Astrocyte (in vitro differentiated cells and primary cell): ENCODE data around the gene RFTN1. TPM values are rescaled to one million over a fixed set of nuclear protein-coding genes. Genes with fewer than 3 reads are reported as not detected.
A peak's percentile ranks its signal among the peaks of the same experiment; 100 is the strongest.

Experiments used
- DNase-seq: peaks from one replicate; pipeline ENCODE4 v3.0.0-alpha.2; 2010; ENCODE audit warnings: low read depth
- FAIRE-seq: peaks from 2 replicates; lab custom pipeline; 2011; peaks lifted over from hg19 to GRCh38; lab: Jason Lieb, UNC
- H2AFZ ChIP-seq: 2 replicates; pipeline ENCODE4 v1.6.0; 2012; ENCODE audit warnings: low read depth, low read length, inconsistent platforms
- H3K27ac ChIP-seq: 2 replicates; pipeline ENCODE4 v1.5.1; 2011; ENCODE audit warnings: low read depth, low read length, inconsistent platforms
- H3K27me3 ChIP-seq: 2 replicates; pipeline ENCODE4 v1.6.0; 2011; ENCODE audit warnings: low read length, inconsistent platforms; ENCODE audit not compliant: insufficient read depth
- H3K36me3 ChIP-seq: 2 replicates; pipeline ENCODE4 v1.5.1; 2011; ENCODE audit warnings: low read length, inconsistent platforms; ENCODE audit not compliant: insufficient read depth
- H3K4me1 ChIP-seq: 2 replicates; pipeline ENCODE4 v1.5.1; 2011; ENCODE audit warnings: low read length, inconsistent platforms; ENCODE audit not compliant: insufficient read depth
- H3K4me2 ChIP-seq: 2 replicates; pipeline ENCODE4 v1.6.0; 2012; ENCODE audit warnings: low read length, inconsistent platforms
- H3K4me3 ChIP-seq: 2 replicates; pipeline ENCODE4 v1.5.1; 2011; ENCODE audit warnings: low read depth, mild to moderate bottlenecking, low read length, inconsistent platforms; ENCODE audit not compliant: insufficient read depth
- H3K79me2 ChIP-seq: 2 replicates; pipeline ENCODE4 v1.6.0; 2012; ENCODE audit warnings: mild to moderate bottlenecking, low read length, inconsistent platforms; ENCODE audit not compliant: insufficient read depth
- H3K9ac ChIP-seq: 2 replicates; pipeline ENCODE4 v1.6.0; 2012; ENCODE audit warnings: mild to moderate bottlenecking, low read length, inconsistent platforms
- H3K9me3 ChIP-seq: 2 replicates; pipeline ENCODE4 v1.5.1; 2012; ENCODE audit warnings: low read depth, mild to moderate bottlenecking, low read length, inconsistent platforms; ENCODE audit not compliant: insufficient read depth
- H4K20me1 ChIP-seq: 2 replicates; pipeline ENCODE4 v1.6.0; 2012; ENCODE audit warnings: low read length, inconsistent platforms; ENCODE audit not compliant: insufficient read depth
- H3K27ac Mint-ChIP-seq: one replicate; pipeline ENCODE4 v1.8.0; 2021; ENCODE audit warnings: mild to moderate bottlenecking, mixed read lengths; ENCODE audit not compliant: unreplicated experiment
- H3K27me3 Mint-ChIP-seq: one replicate; pipeline ENCODE4 v1.8.0; 2021; ENCODE audit warnings: low read depth, mixed read lengths; ENCODE audit not compliant: unreplicated experiment
- H3K36me3 Mint-ChIP-seq: one replicate; pipeline ENCODE4 v1.8.0; 2021; ENCODE audit warnings: low read depth, mixed read lengths; ENCODE audit not compliant: unreplicated experiment
- H3K4me1 Mint-ChIP-seq: one replicate; pipeline ENCODE4 v1.8.0; 2021; ENCODE audit warnings: low read depth, mixed read lengths; ENCODE audit not compliant: unreplicated experiment
- H3K4me3 Mint-ChIP-seq: one replicate; pipeline ENCODE4 v1.8.0; 2021; ENCODE audit warnings: mild to moderate bottlenecking, moderate library complexity, mixed read lengths; ENCODE audit not compliant: unreplicated experiment
- H3K9me3 Mint-ChIP-seq: one replicate; pipeline ENCODE4 v1.8.0; 2021; ENCODE audit warnings: mild to moderate bottlenecking, mixed read lengths; ENCODE audit not compliant: unreplicated experiment
- CTCF ChIP-seq: IDR thresholded peaks from 2 replicates; pipeline ENCODE4 v1.5.1; 2011; ENCODE audit warnings: low read depth, mild to moderate bottlenecking, inconsistent platforms, low read length, moderate library complexity; ENCODE audit not compliant: insufficient read depth
- EZH2 ChIP-seq: IDR thresholded peaks from 2 replicates; pipeline ENCODE4 v1.6.1; 2012; ENCODE audit warnings: mild to moderate bottlenecking, low read length, inconsistent platforms; ENCODE audit not compliant: insufficient read depth
- total RNA-seq: library from RNA; stranded (reverse); gene quantifications from 2 replicates; pipeline ENCODE4 v1.2.1, GENCODE V29; 2021

Gene RFTN1
- total RNA-seq, 1 donor from 2014 or later: 49.5 TPM

- Mint-ChIP-seq H3K27me3 (no peaks in the 10 kb centered on the region), H3K9me3 (no peaks in the 10 kb centered on the region), H3K4me1 (peaks cover 35% of the 10 kb centered on the region), H3K4me3 (peak overlapping the region; percentile 27), H3K36me3 (peaks cover 19% of the 10 kb centered on the region), H3K27ac (peak overlapping the region; percentile 58)
- H3K4me1 ChIP-seq: peaks cover 26% of the 10 kb centered on the region
- H3K27me3 ChIP-seq: no peaks in the 10 kb centered on the region
- no peak for FAIRE-seq
- H4K20me1 ChIP-seq: peaks cover 15% of the 10 kb centered on the region
- no peak for DNase-seq
- H3K79me2 ChIP-seq: no peaks in the 10 kb centered on the region
- peak overlapping the region; percentile 12 for H3K4me2 ChIP-seq
- H3K4me3 ChIP-seq: no peak overlapping the region
- H3K9ac ChIP-seq: no peak overlapping the region
- peaks cover 10% of the 10 kb centered on the region for H3K36me3 ChIP-seq
- peak overlapping the region; percentile 32 for H3K27ac ChIP-seq
- no peak overlapping the region for H2AFZ ChIP-seq
- TF ChIP-seq EZH2: no peak
- TF ChIP-seq CTCF: no peak
- H3K9me3 ChIP-seq: no peaks in the 10 kb centered on the region
Measured at GRCh38 chr3:16370503-16370871, 143.0 kb downstream of the RFTN1 start.

GRCh38 chr3:16369885-16370284, 143.6 kb downstream of the RFTN1 start:
- H3K27me3 Mint-ChIP-seq: no peaks in the 10 kb centered on the region
- H3K9me3 Mint-ChIP-seq: no peaks in the 10 kb centered on the region
- peaks cover 10% of the 10 kb centered on the region for H3K36me3 ChIP-seq
- peaks cover 15% of the 10 kb centered on the region for H4K20me1 ChIP-seq
- H2AFZ ChIP-seq: no peak overlapping the region
- FAIRE-seq: no peak
- peak; percentile 77 for DNase-seq
- peak overlapping the region; percentile 29 for H3K27ac ChIP-seq
- no peaks in the 10 kb centered on the region for H3K9me3 ChIP-seq
- H3K27me3 ChIP-seq: no peaks in the 10 kb centered on the region
- peaks cover 26% of the 10 kb centered on the region for H3K4me1 ChIP-seq
- no peak overlapping the region for H3K4me3 Mint-ChIP-seq
- peaks cover 35% of the 10 kb centered on the region for H3K4me1 Mint-ChIP-seq
- H3K79me2 ChIP-seq: no peaks in the 10 kb centered on the region
- peak overlapping the region; percentile 19 for H3K27ac Mint-ChIP-seq
- H3K9ac ChIP-seq: peak overlapping the region; percentile 28
- H3K4me3 ChIP-seq: no peak overlapping the region
- H3K36me3 Mint-ChIP-seq: peaks cover 19% of the 10 kb centered on the region
- H3K4me2 ChIP-seq: peak overlapping the region; percentile 12
- TF ChIP-seq EZH2 (no peak), CTCF (no peak)

- H3K4me2 ChIP-seq: no peak overlapping the region
- no peak overlapping the region for H2AFZ ChIP-seq
- peak overlapping the region; percentile 19 for H3K27ac Mint-ChIP-seq
- H3K27ac ChIP-seq: peak overlapping the region; percentile 29
- peaks cover 19% of the 10 kb centered on the region for H3K36me3 Mint-ChIP-seq
- H3K4me1 Mint-ChIP-seq: peaks cover 35% of the 10 kb centered on the region
- H3K79me2 ChIP-seq: no peaks in the 10 kb centered on the region
- FAIRE-seq (no peak), DNase-seq (peak; percentile 55)
- TF ChIP-seq EZH2 (no peak), CTCF (no peak)
- peak overlapping the region; percentile 21 for H3K4me3 Mint-ChIP-seq
- H3K27me3 ChIP-seq: no peaks in the 10 kb centered on the region
- peak overlapping the region; percentile 28 for H3K9ac ChIP-seq
- peaks cover 15% of the 10 kb centered on the region for H4K20me1 ChIP-seq
- no peaks in the 10 kb centered on the region for H3K9me3 ChIP-seq
- peaks cover 10% of the 10 kb centered on the region for H3K36me3 ChIP-seq
- H3K9me3 Mint-ChIP-seq: no peaks in the 10 kb centered on the region
- H3K27me3 Mint-ChIP-seq: no peaks in the 10 kb centered on the region
- no peak overlapping the region for H3K4me3 ChIP-seq
- peaks cover 26% of the 10 kb centered on the region for H3K4me1 ChIP-seq
Measured at GRCh38 chr3:16369276-16369675, 144.2 kb downstream of the RFTN1 start.
